Heart left ventricle (tissue), 13 donors: ENCODE data around the gene PMEPA1.

Experiments
- CTCF ChIP-seq, 12 donors: fragments of 200-600 bp; sonication (generic) in 4 of 12; IDR thresholded peaks; one replicate each; pipeline versions ENCODE4 v1.5.0 to v1.8.0; 2018 to 2022; ENCODE audit warnings: antibody characterized with exemption in 12 of 12, mild to moderate bottlenecking in 5 of 12
- POLR2A ChIP-seq, 2 donors: fragments of 450-650 bp; IDR thresholded peaks; one replicate each; pipeline ENCODE4 v1.6.1; 2017; ENCODE audit warnings: antibody characterized with exemption in 2 of 2, mild to moderate bottlenecking in 2 of 2, moderate library complexity in 2 of 2
- donor health status: ischemic (EF 13 %, LVEDD 7.1; RV severe dilation, severe dysfunction).
- donor health status: DM: no; HTN: yes; CAD: no.
- donor health status: DM: no; HTN: no; CAD: no.
- donor health status: ischemic (EF 25% LVEDD 6.9; RV normal size, moderate dysfunction).
- donor health status: ischemic (EF 25% LVEDD 5.7; RV mildly dilated, moderate dysfunction).
- donor health status: ischemic (EF 35%, LVEDD 5.7; RV mildly dilated, moderate dysfunction).
- donor health status: nonischemic (EF 11% LVEDD 7.7; RV severe dilation, severe dysfunction).
- donor health status: DM: yes; HTN: yes; CAD: no.
- donor health status: PGD.
- donor health status: ischemic (EF 29% LVEDD 5.4; RV normal size, mild dysfunction).
- donor health status: nonischemic (EF 23%, LVEDD 6.1; RV moderate dilation, normal function).

GRCh38 chr20:57683287-57683686, 26.5 kb downstream of the PMEPA1 start:
- TF ChIP-seq CTCF (IDR thresholded peaks at IDR 0.05) (no peak), POLR2A (IDR thresholded peaks at IDR 0.05) (no peak)
